ENCODE results near the gene DEFB108B.
"Not testable (repeated sequence)": the region's sequence is repeated elsewhere in the genome, so short reads cannot be mapped to it uniquely, and the experiment has no call there.

DNA sequence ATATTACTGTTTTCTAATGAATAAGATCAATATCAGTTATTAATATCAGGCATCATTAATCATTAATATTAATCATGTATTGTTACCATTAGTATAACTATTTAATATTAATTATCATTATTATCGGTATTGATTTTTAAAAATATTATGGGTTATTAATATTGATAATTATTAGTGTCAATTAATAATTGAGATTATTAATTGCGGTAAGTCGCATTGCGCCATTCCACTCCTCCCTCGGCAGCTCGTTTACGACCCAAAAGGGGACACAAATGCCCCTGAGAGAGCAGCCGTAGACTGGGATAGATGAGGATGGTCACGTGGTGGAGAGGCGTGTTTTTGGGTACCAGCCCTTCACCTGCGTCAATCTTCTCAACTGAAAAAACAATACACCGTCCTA lies 52.8 kb downstream of the DEFB108B start:
- TF ChIP-seq, protein P1, sequence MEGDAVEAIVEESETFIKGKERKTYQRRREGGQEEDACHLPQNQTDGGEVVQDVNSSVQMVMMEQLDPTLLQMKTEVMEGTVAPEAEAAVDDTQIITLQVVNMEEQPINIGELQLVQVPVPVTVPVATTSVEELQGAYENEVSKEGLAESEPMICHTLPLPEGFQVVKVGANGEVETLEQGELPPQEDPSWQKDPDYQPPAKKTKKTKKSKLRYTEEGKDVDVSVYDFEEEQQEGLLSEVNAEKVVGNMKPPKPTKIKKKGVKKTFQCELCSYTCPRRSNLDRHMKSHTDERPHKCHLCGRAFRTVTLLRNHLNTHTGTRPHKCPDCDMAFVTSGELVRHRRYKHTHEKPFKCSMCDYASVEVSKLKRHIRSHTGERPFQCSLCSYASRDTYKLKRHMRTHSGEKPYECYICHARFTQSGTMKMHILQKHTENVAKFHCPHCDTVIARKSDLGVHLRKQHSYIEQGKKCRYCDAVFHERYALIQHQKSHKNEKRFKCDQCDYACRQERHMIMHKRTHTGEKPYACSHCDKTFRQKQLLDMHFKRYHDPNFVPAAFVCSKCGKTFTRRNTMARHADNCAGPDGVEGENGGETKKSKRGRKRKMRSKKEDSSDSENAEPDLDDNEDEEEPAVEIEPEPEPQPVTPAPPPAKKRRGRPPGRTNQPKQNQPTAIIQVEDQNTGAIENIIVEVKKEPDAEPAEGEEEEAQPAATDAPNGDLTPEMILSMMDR (IDR thresholded peaks at IDR 0.05): not testable (repeated sequence)
- not testable (repeated sequence) for TF ChIP-seq POLR2A (IDR thresholded peaks at IDR 0.05)
